Medulla oblongata (tissue), 1 donor: ENCODE measurements around the gene SPTBN5.

Experiments
- DNase-seq: peaks from one replicate; pipeline ENCODE4 v3.0.0-alpha.2; 2015; ENCODE audit errors: extremely low spot score

SPTBN5 gene

DNA sequence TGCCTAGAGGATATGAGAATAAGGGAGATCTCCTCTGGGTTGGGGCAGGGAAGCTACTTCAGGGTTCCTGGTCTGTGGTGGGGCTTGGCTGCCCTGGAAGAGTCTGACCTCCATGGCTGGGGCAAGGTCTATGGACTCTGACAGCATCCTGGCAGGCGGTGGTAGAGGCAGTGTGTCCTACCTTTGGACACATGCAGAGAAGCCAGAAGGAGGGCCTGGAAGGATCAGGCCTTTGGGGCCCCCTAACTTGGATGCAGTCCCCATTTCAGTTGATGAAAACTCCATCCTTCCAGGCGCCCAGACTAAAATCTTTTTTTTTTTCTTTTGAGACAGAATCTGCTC, 10.4 kb downstream of the SPTBN5 start:
- no peak for DNase-seq

DNA sequence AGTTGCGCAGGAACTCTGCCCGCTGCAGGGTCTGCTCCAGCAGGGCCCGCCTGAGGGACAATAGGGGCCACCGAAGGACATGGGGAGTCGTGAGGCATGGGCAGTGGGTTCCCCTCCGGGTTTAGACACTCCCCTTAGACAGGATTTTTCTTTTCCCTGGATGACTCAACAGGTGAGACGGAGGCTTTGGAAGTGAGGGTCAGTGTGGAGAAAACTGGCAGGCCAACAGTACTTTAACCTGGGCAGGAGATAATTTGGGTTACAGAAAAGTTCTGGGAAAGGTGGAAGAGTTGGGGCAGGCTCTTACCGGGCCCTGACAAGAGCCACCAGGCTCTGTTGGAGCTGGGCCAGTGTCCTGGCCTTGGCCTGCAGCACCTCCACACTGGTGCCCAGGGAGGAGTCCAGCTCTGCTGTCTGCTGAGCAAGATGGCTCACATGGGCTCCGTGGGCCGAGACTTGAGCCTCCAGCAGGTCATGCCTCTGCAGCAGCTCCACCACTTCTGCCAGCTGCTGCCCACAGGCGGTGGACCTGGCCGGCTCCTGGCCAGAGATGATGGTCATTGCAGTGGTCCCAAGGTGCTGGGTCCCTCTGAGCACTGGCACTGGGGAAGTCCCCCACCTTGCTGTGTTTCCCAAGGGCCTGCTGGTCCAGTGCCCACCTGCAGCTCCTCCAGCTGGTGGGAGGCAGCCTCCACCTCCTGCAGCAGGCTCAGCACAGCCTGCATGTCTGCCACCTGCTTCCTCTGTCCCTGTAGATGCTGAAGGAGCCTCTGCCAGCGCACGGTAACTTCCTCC, 11.0 kb downstream of the SPTBN5 start:
- no peak for DNase-seq

DNA sequence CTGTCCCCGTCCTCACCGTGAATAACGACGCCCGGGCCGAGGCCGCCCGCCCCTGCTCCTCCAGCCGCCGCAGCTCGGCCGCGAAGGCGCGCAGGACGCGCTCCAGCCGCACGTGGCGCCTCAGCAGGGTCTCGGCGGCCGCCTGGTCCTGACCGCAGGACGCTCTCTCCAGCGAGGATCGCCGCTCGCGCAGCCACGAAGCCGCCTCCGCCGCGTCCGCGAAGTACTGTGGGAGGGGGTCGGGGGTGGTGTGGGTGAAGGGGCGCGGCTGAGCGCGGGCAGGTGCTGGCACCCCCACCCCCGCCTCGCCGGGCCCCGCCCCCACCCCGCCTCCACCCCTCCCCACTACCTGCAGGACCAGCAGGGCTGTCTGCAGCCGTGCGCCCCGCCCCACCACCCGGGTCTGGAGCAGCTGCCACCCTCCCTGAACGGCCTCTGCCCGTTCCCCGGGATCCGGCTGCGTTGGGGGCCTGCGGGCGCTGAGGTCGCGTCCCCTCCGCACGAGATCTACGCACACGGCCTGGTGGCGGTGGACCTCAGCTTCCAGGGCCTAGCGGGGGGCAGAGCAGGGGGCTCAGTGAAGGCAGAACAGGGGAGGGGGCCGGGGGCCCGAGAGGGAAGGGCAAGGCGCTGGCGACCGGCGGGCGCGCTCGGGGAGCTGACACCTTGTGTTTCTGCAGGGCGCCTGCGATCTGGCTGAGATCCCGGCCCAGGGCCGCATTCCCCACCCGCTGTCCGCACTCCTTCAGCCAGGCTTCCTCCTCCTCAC, 11.7 kb downstream of the SPTBN5 start:
- DNase-seq: no peak

DNA sequence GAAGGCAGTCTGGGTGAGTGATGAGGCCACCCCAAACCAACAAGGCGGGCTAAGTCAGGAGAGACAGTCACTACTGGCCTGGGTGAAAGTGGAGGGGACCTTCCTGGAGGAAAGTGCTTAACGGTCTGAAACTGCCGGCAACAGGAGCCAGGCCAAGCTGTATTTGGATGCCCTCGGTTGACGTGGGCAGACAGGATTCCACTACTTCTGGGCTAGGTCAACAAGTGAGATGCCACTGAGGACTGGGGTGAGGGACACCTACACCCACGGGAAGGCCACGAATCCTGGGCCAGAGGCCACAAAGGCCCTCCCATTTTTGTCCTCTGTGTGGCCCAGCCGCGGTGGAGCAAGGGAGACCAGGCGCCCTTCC, 12.3 kb downstream of the SPTBN5 start:
- no peak for DNase-seq

DNA sequence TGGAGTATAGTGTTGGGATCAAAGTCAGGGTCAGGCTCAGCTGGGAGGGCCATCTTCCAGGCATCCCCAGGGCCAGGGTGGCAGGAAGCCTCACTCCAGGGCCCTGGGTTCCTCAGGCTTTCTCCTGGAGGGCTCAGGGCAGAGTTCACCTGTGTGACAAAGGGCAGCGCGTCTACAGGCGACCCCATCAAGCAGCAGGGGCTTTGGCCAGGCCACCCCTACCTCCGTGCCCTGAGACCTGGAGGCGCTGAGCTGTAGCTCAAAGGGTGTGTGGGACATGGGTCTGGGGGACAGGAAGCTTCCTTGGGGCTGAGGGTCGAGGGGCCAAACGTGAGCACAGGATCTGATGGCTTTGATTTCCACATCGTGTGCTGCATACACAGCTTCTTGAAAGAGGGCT, 12.8 kb downstream of the SPTBN5 start:
- no peak for DNase-seq

DNA sequence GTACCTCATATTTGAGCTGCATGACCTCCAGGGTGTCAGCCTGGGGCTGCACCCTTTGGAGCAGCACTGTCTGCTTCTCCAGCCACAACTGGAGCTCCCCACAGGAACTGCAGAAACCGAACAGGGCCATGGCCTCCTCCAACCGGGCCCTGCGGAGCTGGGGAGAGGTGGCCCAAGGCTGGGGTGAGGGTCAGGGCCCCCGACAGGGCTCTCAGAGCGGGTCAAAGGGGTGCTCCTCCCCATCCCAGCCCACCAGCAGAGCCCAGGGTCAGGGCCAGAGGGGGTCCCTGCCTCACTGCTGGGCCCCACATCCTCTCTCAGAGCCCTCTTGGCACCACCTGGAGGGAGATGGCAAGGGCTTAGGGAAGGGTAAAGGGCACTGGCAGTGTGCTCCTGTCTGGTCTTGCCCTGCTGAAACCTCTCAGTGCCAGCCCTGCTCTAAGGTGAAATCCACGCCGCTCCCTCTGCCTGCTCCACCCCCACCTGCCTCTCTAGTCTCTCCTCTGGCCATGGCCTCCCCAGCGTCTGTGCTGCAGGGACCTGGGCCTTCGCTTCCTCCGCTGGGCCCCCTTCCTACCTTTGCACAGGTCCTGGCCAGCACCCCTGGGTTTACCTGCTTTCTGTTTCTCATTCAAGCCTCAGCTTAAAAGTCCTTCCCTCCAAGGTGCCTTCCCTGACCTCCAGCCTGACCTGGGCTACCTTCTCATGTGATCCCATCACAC, 13.5 kb downstream of the SPTBN5 start:
- no peak for DNase-seq

DNA sequence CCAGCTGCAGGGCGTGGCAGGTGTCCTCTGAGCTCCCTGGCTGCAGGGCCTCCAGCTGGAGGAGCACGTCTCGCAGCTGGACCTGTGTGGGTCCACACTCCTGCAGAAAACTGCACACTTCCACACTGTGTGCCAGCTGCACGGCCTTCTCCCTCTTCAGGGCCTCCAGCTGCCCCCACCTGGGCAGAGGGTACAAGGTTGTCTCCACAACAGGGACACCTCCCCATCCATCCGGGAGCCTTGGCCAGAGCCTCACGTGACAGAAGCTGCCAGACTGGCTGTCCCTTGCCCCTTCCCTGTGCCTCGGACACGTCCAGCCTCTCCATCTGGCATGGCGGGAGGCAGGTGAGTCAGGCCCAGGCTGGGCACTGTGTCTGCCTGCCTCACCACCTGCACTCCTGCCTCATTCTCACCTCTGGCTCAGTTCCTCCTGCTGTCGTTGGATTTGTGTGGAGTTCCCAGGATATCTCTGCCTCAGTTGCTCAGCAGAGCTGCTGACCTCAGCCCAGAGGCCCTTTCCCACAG, 14.5 kb downstream of the SPTBN5 start:
- DNase-seq: no peak

DNA sequence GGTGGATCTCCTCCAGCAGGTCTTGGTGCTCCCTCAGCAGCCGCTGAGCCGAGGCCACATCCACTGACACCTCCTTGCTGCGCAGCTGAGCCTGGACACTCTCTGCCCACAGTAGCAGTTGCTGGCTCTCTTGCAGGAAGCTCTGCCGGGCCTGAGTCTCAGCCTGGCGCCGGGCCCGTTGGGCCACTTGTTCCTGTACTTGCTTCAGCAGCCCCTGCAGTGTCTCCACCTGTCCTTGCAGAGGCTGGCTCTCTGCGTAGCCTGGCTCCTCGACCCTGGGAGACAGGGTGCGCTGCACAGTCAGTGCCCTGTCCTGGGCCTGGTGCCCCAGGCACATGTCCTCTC, 15.5 kb downstream of the SPTBN5 start:
- DNase-seq: peak; percentile 16

DNA sequence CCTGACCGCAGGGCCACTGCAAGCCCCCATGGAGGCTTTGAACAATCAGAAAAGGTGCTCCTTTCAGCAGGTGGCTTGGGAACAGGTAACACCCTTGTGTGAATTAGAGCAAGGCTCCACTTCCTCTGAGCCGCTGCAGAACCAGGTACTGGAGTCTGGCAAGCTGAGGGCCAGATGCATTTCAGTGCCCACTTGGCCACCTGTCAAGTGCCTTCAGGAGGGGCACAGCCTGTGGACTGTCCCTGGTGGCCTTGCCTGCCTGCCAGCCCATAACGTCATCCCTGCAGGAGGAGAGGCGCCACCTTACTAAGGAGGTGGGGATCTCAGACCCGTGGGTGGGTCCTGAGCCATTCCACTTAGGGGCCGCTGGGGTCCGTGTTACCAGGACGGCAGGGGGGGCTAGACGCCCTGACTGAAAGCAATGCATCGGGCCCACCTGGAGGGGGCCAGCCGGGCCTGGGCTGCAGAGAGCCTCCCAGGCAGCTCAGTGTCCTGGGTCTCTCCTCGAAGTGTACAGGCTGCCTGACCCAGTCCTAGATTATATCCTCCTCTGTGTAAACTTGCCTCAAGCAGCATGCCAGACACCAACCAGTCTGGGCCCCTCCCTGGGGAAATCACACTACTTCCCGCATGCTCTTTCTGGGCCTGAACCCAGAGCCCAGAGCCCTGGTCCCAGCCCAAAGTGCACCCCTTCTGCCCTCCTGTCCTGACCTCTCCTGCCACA, 16.1 kb downstream of the SPTBN5 start:
- no peak for DNase-seq

DNA sequence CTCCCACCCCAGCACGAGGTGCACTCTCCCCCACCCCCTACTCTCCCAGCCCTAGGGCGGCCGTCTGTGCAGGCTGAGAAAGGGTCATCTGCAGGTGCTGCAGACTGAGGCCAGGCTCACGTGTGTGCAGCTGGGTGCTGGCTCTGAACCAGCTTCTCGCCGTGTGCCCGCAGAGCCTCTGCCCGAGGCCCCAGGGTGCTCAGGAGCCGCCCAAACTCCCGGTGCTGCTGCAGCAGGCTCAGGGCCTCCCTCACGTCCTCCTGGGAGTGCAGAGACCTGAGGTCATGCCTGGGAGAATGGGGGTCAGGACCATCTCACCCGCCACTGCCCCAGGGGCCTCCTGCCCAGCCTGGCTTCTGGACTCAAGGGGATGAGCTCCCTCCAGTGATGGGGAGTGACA, 17.2 kb downstream of the SPTBN5 start:
- DNase-seq: no peak

DNA sequence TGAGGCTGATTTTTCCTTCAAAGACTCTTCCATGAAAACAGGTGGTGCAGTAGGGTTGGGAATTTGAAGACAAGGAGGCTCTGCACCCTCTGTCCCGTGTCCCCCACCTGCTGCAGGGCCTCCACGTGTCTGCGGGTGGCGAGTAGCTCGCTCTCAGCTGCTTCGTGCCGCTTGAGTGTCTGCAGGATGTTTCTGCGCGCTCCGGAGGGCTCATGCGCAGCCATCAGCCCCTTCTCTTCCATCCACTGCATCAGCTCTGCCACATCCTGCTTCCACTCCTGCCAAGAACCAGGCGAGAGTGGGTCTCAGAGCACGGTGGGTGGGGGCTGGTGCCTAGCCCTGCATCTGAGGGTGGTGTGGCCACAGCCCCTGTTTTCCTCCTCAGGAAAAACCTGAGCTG, 17.8 kb downstream of the SPTBN5 start:
- DNase-seq: no peak

DNA sequence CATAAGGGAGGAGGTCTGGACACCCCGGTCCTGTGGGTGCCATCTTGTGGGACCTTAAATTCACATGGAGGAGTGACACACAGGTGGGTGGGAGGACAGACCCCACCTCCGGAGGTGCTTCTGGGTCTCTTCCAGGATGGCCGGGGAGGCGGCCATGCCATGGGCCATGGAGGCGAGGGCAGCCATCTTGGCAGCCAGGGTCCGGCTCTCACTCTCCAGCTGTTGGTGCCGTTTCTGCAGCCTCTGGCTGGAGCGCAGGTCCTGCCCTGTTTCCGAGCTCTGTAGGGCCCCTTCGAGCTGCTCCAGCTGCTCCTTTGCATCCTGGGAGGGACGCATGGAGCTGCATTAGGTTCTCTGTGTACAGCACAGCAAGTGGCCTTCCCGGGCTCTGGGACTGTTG, 19.1 kb downstream of the SPTBN5 start:
- no peak for DNase-seq

DNA sequence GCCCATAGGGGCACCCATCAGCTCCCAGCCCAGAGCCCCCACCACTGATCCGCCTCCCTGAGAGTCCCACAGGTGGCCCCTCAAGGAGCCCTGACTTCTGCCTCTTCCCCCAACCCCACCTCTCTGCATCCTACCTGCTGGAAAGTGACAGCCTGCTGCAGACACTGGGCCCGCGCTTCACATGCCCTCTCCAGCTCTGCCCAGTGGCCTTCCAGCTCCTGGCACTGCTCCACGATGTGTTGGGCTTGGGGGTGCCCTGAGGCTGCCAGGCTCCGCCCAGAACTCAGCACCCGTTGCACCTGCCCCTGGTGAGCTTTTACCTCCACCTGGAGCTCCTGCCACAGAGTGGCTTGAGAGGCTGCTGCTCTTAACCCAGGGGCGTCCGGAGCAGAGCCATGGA, 20.1 kb downstream of the SPTBN5 start:
- DNase-seq: no peak

DNA sequence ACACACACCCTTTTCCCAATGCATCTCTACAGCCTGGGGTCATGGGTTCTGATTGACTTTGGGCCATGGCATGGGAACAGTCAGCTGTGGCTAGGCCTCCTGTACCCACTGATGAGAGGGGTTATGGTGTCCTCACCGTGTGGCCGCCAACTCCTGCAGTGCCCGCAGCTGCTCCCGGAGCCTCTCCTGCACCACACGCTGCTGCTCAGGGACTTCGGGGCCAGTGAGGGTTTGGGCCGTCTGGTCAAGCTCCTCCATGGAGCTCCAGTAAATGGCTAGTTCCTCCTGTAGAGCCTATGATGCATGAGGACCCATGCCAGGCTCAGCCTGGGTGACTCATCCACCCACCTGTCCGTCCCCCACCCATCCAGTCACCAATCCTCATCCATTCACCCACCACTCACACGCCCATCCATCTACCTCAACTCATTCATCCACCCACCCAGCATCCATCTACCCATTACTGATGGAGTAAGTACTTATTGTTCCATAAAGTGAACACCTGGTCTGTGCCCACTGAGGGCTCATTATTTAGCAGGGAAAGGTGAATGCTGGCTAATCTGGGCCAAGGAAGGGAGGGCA, 21.6 kb downstream of the SPTBN5 start:
- no peak for DNase-seq

DNA sequence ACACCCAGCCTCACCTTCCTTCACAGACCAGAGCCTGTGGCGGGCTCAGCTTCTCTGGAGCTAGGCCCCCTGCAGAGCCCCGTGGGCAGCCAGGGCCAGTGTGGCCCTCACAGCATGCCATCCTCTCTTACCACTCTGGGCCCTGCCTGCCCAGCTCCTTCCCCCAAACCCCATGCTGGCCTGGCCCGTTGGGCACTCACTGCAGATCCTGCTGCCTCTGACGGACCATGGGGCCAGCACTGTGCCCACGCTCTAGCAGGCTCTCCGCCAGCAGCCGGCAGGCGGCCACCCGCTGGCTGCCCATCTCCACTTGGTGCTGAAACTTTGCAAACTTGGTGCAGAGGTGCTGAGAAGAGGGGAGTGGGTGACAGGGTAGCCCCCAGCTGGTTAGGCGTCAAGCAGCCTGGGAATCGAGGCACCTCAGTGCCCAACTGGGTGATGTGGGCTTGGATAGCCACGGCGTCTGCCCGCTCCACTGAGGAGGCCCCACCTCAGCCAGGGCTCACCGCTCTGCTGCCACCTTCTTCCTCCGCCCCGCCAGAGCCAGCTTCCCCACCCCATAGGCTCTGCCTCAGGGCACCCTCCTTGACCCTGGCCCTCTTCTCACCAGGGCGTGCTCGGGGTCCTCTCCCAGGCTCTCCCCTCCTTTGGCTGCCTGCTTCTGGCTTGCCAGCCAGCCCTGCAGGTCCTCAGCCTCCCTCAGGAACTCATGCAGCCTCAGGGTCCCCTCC, 22.5 kb downstream of the SPTBN5 start:
- no peak for DNase-seq

DNA sequence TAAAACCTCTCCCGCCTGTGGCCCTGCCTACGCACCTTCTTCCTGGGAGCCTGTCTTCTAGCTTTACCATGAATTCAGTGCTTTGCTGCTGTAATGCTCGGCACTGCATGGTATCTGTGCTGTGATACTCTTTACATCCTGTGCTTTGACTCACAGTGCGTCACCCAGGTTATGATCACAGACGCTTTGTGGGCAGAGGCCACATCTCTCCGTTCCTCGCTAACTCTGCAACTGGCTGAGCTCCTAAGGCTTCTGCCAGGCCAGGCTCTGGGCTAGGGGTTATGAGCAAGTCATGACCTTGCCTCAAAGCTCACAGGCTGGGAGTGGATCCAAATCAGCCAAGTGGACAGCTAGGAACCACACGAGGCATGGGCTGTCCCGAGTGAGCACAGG, 23.2 kb downstream of the SPTBN5 start:
- DNase-seq: no peak

DNA sequence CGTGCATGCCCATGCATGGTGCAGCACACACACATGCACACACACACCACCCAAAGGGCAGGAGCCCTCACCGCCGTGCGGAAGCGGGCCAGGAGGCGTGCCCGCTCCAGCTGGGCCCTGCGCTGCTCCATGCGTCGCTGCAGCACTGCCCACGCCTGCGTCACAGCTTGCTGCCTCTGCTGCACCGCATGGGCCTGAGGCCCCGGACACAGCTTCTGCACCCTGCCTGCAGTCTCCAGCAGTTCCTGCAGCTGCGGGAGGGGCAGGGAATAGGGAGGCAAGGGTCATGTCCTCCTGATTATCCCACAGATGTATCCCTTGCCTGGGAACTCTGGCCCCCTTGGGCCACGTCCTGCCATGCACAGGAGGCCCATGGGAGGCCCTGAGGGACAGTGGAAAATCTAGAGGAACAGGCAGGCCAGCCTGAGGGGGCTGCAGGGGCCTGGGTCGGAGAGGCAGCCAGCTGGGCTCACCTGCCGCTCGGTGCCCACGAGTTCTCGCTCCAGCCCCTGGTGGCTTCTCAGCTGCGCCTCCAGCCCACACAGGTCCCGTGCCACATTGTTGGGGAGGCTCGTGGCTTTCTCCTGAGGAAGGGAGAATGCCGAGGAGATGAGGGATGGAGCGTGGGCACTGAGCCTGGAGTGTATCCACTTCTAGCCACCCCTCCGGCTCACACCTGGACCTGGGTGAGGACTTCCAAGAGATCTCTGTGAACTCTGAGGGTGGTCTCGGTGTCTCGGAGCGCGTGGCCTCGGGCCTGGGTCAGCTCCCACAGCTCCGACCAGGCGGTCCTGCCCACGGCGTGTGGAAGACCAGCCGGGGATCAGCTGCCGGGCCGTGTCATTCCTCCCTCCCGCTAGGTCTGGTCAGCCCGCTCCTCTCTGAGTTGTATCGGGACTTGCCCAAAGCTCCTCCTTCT, 23.8 kb downstream of the SPTBN5 start:
- DNase-seq: no peak

DNA sequence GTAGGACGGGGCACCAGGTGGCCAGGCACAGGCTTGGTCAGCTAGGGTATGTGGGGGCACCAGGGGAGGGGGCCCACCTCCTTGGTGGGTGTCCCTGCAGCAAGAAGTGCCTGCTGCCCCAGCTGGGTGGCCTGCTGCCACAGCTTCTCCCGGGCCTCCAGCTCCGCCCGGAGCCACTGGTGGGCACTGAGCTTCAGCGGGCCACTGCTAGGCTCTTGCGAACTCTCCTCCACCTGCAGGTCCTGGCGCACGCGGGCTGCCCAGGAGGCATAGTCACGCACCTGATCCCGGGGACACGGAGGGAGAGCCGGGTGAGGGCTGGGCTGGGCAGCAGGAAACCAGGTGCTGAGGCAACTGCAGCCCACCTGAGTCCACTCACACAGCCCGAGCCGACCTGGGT, 25.5 kb downstream of the SPTBN5 start:
- DNase-seq: no peak

DNA sequence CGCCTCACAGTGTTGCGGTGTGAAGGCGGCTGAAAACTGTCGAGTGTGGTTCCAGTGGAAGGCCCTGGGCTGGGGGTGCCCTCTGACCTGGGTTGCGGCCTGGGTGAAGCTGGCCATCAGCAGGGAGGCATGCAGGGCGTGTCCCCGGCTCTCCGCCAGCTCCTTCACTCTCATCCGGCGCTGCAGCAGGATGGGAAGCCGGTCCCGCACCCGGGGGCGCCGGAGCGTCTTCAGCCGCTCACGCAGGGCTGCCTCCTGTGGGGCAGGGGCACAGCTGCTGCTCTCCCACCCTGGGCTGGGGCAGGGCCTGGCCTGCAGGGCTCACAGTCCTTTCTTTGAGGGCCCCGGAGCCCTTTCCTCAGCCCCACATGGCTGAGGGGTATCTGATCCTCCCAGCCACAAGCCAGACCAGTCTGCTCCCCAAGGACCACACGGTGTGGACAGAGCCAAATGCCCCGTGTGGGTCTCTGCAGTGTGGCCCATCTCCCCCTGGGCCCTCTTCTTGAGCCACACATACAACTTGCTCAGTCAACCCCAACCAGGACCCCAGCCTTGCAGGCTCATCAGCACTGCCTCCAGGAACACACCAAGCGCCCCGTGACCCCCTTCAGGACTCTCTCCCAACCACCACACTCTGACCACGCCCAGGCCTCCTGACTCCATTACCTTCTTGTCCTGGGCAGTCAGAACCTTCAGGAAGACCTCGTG, 26.8 kb downstream of the SPTBN5 start:
- DNase-seq: no peak
